Esophagus squamous epithelium (tissue), 4 donors: ENCODE results near the gene SLC17A5.

ENCODE experiments used
- POLR2A ChIP-seq, 4 donors: fragments of 450-650 bp; IDR thresholded peaks; one replicate each; pipeline ENCODE4 v1.6.1; 2017; ENCODE audit warnings: antibody characterized with exemption in 4 of 4, mild to moderate bottlenecking in 4 of 4, moderate library complexity in 3 of 4
- TF ChIP-seq, protein P1 (sequence below), 6 experiments: fragments of 450-650 bp in 4 of 6; fragments of 200-600 bp in 2 of 6; sonication (generic) in 2 of 6; IDR thresholded peaks; one replicate each; pipeline ENCODE4 v1.5.1; 2016 to 2019; ENCODE audit warnings: antibody characterized with exemption in 6 of 6, mild to moderate bottlenecking in 4 of 6, moderate library complexity in 4 of 6

DNA sequence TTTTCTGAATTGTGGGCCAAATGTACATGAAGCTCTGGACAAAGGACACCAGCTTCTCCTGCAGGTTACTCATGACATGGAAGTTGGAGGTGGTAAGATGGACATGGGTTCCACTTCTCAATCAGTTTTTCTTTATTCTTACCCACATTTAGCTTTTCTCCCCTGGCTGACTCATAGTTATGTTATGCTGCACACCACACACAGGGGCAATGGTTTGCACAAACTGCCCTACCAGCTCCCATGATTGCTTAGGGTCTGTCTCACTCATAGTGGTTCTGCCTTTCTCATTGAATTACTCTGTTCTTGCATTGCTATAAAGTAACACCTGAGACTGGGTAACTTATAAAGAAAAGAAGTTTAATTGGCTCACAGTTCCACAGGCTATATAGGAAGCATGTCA is 37.7 kb upstream of the SLC17A5 start:
- TF ChIP-seq, protein P1, sequence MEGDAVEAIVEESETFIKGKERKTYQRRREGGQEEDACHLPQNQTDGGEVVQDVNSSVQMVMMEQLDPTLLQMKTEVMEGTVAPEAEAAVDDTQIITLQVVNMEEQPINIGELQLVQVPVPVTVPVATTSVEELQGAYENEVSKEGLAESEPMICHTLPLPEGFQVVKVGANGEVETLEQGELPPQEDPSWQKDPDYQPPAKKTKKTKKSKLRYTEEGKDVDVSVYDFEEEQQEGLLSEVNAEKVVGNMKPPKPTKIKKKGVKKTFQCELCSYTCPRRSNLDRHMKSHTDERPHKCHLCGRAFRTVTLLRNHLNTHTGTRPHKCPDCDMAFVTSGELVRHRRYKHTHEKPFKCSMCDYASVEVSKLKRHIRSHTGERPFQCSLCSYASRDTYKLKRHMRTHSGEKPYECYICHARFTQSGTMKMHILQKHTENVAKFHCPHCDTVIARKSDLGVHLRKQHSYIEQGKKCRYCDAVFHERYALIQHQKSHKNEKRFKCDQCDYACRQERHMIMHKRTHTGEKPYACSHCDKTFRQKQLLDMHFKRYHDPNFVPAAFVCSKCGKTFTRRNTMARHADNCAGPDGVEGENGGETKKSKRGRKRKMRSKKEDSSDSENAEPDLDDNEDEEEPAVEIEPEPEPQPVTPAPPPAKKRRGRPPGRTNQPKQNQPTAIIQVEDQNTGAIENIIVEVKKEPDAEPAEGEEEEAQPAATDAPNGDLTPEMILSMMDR (IDR thresholded peaks at IDR 0.05) = no peak
- TF ChIP-seq POLR2A (IDR thresholded peaks at IDR 0.05) = no peak
